Ascending aorta (tissue), 2 donors: ENCODE measurements around the gene PRRC2A. TPM values are rescaled to one million over a fixed set of nuclear protein-coding genes. Genes with fewer than 3 reads are reported as not detected.

ENCODE experiments used
- DNase-seq, 2 donors: peaks; one replicate each; pipeline ENCODE4 v3.0.0-alpha.2; 2019; ENCODE audit warnings: low spot score in 2 of 2
- H3K27ac ChIP-seq, 2 donors: fragments of 200-600 bp; sonication (generic); one replicate each; pipeline ENCODE4 v1.5.1; 2016 to 2017; ENCODE audit warnings: mild to moderate bottlenecking in 1 of 2
- H3K27me3 ChIP-seq: fragments of 200-600 bp; sonication (generic); one replicate; pipeline ENCODE4 v1.5.1; 2017
- H3K36me3 ChIP-seq, 2 donors: fragments of 200-600 bp; sonication (generic); one replicate each; pipeline ENCODE4 v1.5.1; 2016
- H3K4me1 ChIP-seq, 2 donors: fragments of 200-600 bp; sonication (generic); one replicate each; pipeline ENCODE4 v1.5.1; 2016 to 2017; ENCODE audit warnings: mild to moderate bottlenecking in 1 of 2
- H3K4me3 ChIP-seq, 2 donors: fragments of 200-600 bp; sonication (generic); one replicate each; pipeline ENCODE4 v1.5.1; 2016 to 2017; ENCODE audit warnings: mild to moderate bottlenecking in 1 of 2
- H3K9me3 ChIP-seq, 2 donors: fragments of 200-600 bp; sonication (generic); one replicate each; pipeline ENCODE4 v1.5.1; 2016
- CTCF ChIP-seq, 3 experiments: fragments of 200-600 bp in 2 of 3; fragments of 450-650 bp in 1 of 3; sonication (generic) in 2 of 3; IDR thresholded peaks; one replicate each; pipeline ENCODE4 v1.5.1; 2016 to 2019; ENCODE audit warnings: antibody characterized with exemption in 3 of 3, mild to moderate bottlenecking in 1 of 3, moderate library complexity in 1 of 3
- intact Hi-C: fragments of 100-400 bp; cut with DNase I; formaldehyde crosslinking; loops from one replicate; pipeline ENCODE4 v1.15.1; 2023
- total RNA-seq: library from RNA; depleted of rRNA; stranded (reverse); fragments of >200 nt; gene quantifications from one replicate; pipeline ENCODE4 v1.1.0, GENCODE V29; 2016

PRRC2A gene
- total RNA-seq, 1 donor from 2014 or later, result 171 TPM

- Histone ChIP-seq H3K27ac (peak overlapping the region; percentile 98 to 99), H3K36me3 (peaks cover 17 to 18% of the 10 kb centered on the region in 2 donors), H3K4me1 (peaks cover 8 to 9% of the 10 kb centered on the region in 2 donors), H3K27me3 (no peaks in the 10 kb centered on the region), H3K9me3 (no peaks in the 10 kb centered on the region), H3K4me3 (peak overlapping the region; percentile 76 to 93)
- TF ChIP-seq CTCF (IDR thresholded peaks at IDR 0.05), result no peak
- intact Hi-C loops, result loop anchor here (1.0 to 10.0 kb wide), 6 partner anchors 32 to 1355 kb away; partner anchors contain the start of genes BAG6, GPANK1, MRPS18B and NFKBIL1
- peak; percentile 97 to 99 for DNase-seq
Measured at GRCh38 chr6:31619805-31620585, 520 bp upstream of the PRRC2A start.

DNA sequence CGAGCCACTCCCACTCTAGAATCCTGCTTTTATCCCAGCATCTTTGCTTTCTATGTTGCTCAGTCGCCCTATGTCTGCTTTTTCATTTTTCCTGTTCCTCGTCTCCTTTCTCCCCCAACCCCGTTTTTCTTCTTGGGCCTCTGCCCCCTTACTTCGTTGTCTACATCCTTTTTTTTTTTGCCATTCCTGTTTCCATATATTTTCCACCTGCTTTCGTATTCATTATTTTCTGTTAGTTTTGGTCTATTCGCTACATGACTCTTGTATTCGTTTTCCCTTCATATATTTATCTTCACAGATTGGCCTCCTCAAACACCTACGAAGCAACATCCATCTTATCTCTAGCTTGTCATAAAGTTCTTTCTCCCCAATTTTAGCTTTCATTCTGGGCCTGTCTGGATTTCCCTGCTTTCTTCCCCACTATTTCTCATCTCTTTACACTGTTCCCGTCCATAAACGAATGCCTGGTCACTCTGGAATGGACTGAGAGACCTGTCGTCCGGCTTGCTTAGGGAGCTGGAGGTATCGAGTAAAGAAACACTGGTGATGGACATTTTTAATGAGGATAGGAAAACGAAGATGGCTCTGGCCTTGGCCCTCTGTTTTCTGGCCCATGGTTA lies 915 bp downstream of the PRRC2A start:
- no peak for DNase-seq
- Histone ChIP-seq H3K4me1 (peaks cover 8 to 9% of the 10 kb centered on the region in 2 donors), H3K27ac (peak overlapping the region; percentile 98 to 99), H3K9me3 (no peaks in the 10 kb centered on the region), H3K36me3 (peaks cover 31 to 32% of the 10 kb centered on the region in 2 donors), H3K4me3 (peak overlapping the region; percentile 76 to 93), H3K27me3 (no peaks in the 10 kb centered on the region)
- TF ChIP-seq CTCF (IDR thresholded peaks at IDR 0.05), result no peak
- intact Hi-C loops, result loop anchor here (2.0 to 10.0 kb wide), 3 partner anchors 41 to 1353 kb away; partner anchors contain the start of genes MRPS18B and PPP1R10

GRCh38 chr6:31621991-31622390 lies 1.5 kb downstream of the PRRC2A start:
- H3K4me3 ChIP-seq, result peak overlapping the region; percentile 76 to 93
- intact Hi-C loops, result loop anchor here (2.0 to 10.0 kb wide), 3 partner anchors 41 to 1353 kb away; partner anchors contain the start of genes MRPS18B and PPP1R10

GRCh38 chr6:31622684-31623091 lies 2.2 kb downstream of the PRRC2A start:
- no peak for DNase-seq
- Histone ChIP-seq H3K4me1 (peaks cover 8 to 9% of the 10 kb centered on the region in 2 donors), H3K27me3 (no peaks in the 10 kb centered on the region), H3K4me3 (no peak overlapping the region), H3K9me3 (no peaks in the 10 kb centered on the region), H3K36me3 (peaks cover 44 to 45% of the 10 kb centered on the region in 2 donors), H3K27ac (no peak overlapping the region)
- intact Hi-C loops, result loop anchor here (5.0 to 10.0 kb wide), 2 partner anchors 1005 to 1352 kb away; partner anchors contain the start of genes MRPS18B and PPP1R10
- TF ChIP-seq CTCF (IDR thresholded peaks at IDR 0.05), result no peak

More at GRCh38 chr6:31621991-31622390, 1.5 kb downstream of the PRRC2A start:
- Histone ChIP-seq H3K27ac (peak overlapping the region; percentile 98 to 99), H3K36me3 (peaks cover 37 to 38% of the 10 kb centered on the region in 2 donors), H3K9me3 (no peaks in the 10 kb centered on the region), H3K27me3 (no peaks in the 10 kb centered on the region), H3K4me1 (peaks cover 8 to 9% of the 10 kb centered on the region in 2 donors)
- TF ChIP-seq CTCF (IDR thresholded peaks at IDR 0.05), result no peak
- DNase-seq, result no peak

- H3K27ac ChIP-seq, result no peak overlapping the region
- peaks cover 58 to 59% of the 10 kb centered on the region in 2 donors for H3K36me3 ChIP-seq
- no peak overlapping the region for H3K4me3 ChIP-seq
- H3K4me1 ChIP-seq, result peaks cover 8 to 9% of the 10 kb centered on the region in 2 donors
- TF ChIP-seq CTCF (IDR thresholded peaks at IDR 0.05), result no peak
- intact Hi-C loops, result loop anchor here (5.0 to 10.0 kb wide), 2 partner anchors 1007 to 1351 kb away; partner anchors contain the start of genes MRPS18B and PPP1R10
- no peaks in the 10 kb centered on the region for H3K9me3 ChIP-seq
- DNase-seq, result no peak
- H3K27me3 ChIP-seq, result no peaks in the 10 kb centered on the region
Measured at GRCh38 chr6:31624070-31624469, 3.6 kb downstream of the PRRC2A start.
